GM19099 (cell line): ENCODE results near the gene TSHZ1.

ENCODE experiments used
- POLR2A ChIP-seq: IDR thresholded peaks from 3 replicates; pipeline ENCODE4 v1.6.1; 2011; ENCODE audit warnings: low read depth; ENCODE audit not compliant: insufficient read length; ENCODE audit errors: extremely low read depth

The TSHZ1 gene

DNA sequence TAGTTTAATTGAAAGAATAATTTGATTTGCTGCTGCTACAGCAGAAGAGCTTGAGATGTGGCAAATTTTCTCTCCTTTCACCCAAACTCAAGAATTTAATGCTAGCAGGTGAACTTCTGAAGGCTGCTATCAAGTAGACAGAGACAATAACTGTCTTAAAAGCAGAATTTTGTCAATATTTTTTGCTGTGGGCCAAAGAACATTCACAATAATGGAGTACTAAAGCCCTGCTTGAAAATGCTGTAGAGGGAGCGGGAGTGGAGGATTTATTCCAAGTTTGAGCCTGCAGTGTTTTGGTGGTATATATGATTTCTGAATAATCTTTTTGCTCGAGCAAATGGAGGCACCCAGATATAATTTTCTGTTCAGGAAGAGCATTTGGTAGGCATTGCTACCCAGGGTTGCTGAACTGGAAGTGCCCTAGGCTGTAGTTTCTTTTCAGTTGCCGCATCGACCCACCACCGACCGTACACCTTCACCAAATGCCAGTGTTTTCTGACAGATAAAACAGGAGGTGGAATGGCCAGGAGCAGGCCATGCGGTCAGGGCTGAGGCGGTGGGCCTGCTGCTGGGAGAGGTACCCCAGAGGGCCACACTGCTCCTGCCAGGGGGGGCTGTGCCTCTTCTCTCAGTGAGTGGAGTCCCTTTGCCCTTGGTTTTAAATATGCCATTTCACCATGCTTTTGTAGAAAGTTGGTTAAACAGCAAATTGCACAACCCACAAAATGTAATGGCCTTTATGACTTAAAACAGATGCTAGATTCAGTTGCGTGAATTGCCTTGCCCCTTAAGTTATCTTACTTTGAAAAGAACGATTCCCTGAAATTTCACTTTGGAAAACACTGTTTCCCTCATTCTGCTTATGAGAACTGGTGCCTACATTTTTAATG lies 36.4 kb downstream of the TSHZ1 start:
- no peak for TF ChIP-seq POLR2A

DNA sequence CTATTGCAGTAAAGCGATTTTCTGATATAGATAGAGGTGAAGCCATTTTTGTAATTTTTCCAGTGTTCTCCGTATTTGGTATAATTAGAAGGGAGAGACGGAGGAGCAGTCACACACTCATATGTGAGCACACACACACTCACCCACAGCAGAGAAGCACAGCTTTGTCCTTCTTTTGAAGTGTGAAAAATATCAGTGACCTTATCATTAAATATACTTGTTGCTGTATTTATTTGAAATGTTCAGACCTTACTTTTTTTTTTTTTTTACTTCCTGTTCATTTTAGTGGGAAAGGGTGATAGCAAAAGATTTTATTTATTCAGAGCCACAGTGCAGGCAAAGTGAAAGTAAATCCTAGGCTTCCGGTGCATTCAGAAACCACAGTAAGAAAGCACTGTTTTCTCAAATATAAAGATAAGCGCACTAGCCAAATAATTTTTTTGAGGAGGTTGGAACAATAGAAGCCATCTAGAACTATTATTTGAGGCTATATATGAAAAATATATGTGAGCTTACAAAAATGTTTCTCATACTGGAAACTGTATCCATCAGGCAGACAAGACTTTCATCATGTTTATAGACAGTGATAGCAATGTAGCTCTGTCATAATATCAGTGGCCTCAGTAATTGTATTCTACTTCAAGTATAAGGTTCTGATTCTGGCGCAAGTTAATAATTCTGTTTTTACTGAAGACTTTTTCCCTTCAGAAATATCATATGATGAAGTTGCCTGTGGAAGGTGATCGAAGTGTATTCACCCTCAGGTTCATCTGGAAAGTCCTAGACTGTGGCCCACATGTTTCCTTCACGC lies 37.2 kb downstream of the TSHZ1 start:
- TF ChIP-seq POLR2A = no peak

DNA sequence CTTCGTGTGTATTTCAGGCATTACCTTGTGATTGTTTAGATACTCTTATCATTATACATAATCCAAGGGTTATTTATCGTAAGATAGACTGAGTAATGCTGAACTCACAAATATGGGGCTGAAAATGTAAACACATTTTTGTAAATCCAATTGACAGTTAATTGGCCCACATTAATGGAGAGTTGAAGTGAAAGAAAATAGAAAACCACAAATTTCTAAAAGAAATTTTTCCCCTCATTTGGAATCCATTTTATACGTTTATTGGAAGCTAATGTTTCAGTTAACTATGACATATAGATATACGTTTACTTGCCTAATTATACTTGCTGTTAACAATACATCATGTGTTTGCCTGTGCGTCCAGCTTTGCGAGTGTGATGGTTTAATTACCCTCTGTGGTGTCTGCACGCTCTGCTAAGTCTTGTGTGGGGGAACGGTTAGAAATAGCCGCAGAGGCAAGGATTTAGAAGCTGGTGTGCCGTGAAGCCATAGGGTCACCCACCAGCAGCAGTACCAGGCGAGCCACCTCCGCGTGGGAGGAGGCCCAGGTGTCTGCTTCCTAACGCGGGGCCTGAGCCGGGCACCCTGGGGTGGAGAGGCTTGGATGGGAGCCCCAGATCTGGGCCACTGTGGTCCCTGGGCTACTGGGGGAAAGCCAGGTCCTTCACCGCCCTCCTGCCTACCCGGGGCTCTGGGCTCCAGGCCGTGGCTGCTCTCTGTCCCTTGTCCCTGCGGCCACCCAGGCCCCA lies 38.0 kb downstream of the TSHZ1 start:
- TF ChIP-seq POLR2A = no peak

GRCh38 chr18:75249175-75249518 lies 38.5 kb downstream of the TSHZ1 start:
- TF ChIP-seq POLR2A = no peak

- TF ChIP-seq POLR2A = no peak
Observed at GRCh38 chr18:75249672-75250470, 39.3 kb downstream of the TSHZ1 start.

DNA sequence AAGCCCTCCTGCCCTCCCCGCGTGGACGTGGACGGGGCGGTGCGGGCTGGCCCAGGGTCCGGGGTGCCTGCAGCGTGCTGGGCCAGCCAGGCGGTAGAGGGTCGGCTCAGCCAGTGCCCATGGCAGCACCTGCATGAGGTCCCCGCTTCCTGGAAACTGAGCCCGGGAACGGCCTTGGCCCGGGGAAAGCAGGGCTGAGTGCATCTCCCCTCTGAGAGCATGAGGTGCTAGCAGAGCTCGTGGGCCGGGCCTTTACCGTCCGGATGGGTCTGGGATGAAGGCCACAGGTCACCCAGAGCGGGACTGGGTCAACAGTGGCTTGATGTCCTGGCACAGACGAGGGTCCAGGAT lies 39.8 kb downstream of the TSHZ1 start:
- TF ChIP-seq POLR2A = no peak

GRCh38 chr18:75251466-75251865 lies 40.9 kb downstream of the TSHZ1 start:
- TF ChIP-seq POLR2A = no peak

- no peak for TF ChIP-seq POLR2A
Observed at GRCh38 chr18:75252136-75252535, 41.5 kb downstream of the TSHZ1 start.

- no peak for TF ChIP-seq POLR2A
Observed at GRCh38 chr18:75253043-75253442, 42.4 kb downstream of the TSHZ1 start.

DNA sequence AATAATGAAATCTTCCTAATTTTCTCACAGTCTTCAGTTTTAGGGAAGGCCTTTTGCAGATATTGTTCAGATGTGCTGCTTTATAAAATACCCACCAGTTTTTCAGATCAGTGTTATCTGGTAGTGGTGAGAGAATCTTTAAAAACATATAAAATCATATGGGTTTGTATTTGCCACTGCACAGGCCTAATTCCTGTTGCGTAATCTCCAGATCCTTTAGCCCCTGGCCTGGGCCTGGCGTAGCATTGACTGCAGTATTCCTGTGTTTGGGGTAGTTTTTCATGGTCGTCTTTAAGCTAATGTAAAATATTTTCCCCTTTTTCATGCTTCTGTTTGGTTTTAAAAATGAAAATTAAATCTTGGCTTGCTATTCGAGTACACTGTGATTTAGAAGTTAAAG lies 43.2 kb downstream of the TSHZ1 start:
- no peak for TF ChIP-seq POLR2A

DNA sequence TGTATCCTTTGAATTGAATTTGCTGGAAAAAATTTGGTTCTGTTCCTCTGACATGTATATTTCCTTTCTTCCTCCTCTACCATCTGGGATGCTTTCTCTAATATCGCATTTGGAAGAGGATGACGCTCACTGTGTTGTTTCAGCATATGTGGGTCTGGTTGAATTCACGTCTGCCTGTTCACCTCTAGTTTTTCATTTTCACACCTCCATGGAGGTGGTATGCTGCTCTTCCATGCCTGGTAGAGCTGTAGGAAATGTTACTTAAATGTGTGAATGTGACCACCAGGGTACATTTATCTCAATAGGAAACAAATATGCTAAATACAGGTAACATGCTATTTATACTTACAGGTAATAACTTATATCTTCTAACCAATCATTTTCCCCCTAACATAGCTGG lies 44.5 kb downstream of the TSHZ1 start:
- no peak for TF ChIP-seq POLR2A

DNA sequence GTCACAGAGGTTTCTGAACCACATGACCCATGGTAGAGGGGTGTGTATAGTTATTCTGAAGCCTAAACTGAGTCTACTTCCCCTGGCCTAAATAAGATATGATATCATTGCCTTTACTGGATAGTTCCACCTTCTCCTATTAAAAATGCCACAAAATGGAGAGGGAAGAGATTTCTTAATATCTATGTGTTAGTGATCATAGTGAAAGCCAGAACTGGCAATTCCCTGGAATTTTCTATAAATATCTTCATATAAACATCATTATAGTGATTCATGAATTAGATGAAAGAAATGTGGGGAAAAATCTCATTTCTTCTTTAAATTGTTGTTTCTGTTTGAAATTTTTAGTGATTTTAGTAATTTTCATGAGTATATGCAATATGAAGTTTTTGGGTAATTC lies 45.8 kb downstream of the TSHZ1 start:
- no peak for TF ChIP-seq POLR2A

- no peak for TF ChIP-seq POLR2A
Observed at GRCh38 chr18:75257605-75258004, 47.0 kb downstream of the TSHZ1 start.

DNA sequence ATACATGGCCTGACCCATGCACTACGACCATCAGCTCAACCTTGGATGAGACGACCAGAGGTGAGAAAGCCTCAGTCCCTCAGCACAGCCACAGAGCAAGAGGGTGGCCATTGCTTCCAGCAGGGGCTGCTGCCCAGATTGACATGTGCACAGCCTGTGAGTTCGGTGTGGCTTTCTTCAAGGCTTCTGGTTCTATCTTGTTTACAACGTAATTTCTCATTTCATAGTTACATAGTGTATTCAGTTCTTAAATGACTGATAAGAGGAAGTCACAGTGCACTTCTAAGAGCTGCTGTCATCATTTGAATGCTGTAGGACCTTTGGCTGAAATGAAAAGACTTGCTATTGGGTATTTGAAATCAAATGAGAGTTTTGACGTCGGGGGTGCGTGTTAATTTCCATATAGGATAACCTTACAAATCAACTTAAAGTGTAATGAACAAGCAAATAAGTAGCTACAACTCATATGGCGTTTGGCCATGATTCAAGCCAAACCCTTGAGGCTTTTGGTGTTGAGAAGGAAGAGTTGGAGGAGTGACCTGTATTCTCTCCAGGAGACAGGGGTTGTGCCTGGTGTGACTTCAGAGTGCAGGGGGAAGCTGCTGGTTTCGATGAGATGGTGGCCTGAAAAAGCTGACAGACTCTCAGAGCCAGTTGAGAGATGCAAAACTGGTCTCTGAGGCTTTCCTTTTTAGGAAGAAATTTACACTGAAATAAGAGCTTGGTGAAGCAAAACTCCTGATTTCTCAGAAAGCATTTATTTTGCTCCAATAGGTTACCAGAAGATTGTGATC lies 51.0 kb downstream of the TSHZ1 start:
- TF ChIP-seq POLR2A = no peak
